Measurements from ENCODE around the gene AURKAIP1.

The AURKAIP1 gene

DNA sequence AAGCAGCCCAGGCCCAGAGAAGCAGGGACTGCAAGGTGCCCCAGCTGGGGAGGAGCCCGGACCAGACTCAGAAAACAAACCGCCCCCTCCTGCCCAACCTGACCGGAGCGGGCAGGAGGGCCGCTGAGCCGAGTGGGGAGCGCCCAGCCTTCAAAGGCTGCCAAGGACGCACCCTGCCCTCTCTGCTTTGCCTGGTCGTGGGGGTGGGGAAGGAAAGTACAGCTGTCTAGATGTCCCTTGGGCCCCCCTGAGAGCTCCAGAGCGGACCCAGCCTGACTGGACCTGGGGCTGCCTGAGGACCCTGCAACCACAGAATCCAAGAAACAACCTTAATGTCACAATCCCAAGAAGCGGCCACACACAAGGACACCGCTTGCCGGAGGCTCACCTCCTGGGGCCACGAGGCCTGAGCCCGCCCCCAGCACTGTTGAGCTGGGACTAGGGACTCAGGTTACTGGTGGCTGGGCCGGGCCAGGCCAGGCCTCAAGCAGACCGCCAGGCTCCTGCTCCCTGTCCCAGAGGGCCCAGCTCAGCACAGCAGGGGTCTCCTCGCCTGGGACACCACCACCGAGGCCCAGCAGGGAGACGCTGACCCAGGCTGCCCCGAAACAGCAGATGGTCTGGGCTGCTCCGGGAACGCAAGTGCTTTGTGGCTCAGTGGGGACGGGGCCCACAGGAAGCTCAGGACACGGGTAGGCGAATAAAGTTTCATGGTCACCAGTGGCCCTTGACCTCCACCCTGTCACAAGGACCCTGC lies 27.2 kb downstream of the AURKAIP1 start:
- no peak for DNase-seq (ENCODE audit: low read depth)

DNA sequence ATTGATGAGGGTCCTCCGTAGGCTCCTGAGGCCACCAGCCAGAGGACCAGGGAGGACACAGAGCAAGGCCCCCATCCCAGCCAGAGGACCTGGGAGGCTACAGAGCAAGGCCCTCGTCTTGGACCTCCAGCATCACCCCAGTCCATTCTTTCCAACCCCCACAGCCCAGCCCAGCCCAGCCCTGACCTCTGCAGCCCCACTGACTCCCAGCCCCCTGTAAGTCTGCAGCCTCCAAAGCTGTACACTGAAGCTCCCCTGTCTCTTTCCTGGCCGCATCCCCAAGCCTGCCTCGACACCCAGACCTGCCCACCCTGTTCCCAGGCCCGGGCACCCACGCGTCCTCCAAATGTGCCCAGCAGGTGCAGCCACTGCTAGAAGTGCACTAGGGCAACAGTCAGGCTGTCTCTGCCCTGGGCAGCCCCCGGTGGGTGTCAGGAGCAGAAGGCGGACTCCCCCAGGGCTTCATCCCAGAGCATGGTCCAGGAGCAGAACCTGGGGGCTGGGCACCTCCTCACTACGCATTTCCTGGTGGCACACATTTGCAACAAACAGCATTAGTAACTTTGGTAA lies 27.9 kb downstream of the AURKAIP1 start:
- DNase-seq (ENCODE audit: low read depth), result no peak

DNA sequence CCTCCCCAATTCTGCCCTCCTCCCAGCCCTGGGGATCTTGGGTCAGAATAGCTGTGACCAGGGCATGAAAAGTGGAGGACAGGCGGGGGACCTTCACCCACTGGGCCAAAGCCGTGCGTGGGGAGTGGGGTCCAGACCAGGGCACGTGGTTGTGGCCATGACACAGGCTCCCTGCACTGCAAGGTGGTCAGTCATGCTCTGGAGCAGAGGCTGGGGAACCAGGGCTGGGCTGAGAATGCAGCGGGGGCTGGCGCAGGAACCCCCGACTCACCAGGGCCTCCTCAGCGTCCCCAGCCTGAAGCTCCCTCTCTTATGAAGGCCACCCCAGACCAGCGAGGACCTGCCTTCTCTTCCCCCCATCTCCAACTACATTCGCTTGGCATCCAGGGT lies 28.5 kb downstream of the AURKAIP1 start:
- DNase-seq (ENCODE audit: low read depth), result no peak

DNA sequence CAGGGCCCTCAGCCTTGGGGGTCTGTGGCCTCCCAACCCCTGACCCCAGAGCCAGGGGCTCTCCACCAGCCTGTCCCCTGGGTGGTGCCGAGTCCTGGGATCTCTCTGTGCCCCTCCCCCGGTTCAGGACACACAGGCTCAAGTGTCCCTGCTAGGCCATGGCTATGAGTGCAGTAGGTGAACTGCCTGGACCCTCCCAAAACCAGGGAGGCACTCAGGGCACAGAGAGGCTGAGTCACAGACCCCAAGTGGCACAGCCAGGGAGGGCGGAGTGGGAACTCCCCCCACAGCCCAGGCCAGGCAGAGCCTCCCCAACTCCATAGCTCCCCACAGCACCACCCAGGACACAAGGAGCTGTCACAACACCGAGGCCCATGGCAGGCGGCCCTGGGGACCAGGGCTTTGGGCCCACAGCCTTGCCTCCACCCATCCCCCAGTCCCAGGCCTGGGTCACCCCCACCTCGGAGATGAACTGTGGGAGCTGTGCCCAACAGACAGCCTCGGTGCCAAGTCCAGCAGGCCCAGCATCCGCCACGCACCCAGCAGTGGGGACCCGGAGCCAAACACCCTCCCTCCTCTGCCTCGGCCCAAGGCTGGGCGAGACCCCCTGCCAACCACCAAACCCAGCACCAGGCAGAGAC lies 29.0 kb downstream of the AURKAIP1 start:
- DNase-seq (ENCODE audit: low read depth), result no peak

GRCh38 chr1:1345384-1345783 lies 29.6 kb downstream of the AURKAIP1 start:
- DNase-seq (ENCODE audit: low read depth), result no peak

DNA sequence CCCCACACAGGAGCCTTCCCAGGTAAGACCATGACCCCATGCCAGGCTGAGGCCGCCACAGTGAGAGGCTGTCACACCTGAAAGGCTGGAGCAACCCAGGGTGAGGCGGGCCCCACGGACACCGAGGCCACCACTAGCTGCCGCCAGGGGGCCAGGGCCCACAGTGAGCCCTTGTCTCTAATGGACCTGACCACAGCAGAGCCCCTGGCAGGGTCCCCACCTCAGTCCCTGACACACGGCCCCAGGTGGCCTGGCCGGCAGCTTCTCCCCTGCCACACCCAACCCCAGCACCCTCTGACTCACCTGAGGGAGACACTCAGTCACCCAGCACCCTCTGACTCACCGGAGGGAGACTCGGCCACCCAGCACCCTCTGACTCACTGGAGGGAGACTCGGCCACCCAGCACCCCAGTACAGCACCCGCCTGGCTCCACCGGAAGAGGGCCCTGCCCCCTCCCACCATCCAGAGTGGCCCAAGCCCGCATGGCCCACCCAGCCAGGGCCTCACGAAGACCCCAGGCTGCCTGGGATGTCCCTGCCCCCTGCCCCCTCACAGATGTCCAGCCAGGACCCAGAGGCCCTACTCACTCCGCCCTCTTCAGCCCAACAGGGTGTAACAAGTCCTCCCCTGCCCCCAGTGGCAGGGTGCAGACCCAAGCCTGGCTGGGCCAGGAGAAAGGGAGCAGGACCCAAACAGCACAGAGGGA lies 30.2 kb downstream of the AURKAIP1 start:
- no peak for DNase-seq (ENCODE audit: low read depth)

DNA sequence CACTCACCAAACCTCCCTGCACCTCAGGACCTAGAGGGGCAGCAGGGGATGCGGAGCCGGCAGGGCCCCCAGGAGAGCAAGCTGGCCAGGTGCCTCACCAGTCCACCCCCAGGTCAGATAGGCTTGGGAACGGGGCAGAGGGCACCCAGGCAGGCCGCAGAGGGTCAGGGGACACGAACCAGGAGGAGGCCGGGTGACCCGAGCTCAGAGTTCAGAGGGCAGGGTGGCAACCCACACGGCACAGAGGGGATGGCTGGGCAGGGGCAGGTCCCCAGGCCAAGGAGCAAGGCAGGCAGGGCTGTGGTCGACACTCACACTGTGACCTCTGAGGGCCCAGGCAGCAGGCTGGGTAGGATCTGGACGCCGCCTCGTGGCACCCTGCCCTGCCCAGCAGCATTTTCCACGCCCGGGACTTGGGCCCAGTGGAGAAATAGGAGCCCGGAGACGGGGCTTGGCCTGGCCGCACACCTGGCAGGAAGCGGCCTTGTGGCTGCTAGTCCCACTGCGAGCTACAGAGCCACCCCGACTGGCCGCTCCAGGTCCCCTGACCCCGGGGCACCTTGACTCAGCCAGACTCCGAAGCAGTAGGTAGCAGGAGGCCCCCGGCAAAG lies 31.1 kb downstream of the AURKAIP1 start:
- DNase-seq (ENCODE audit: low read depth), result no peak

- no peak for DNase-seq (ENCODE audit: low read depth)
These were observed 32.4 kb downstream of the AURKAIP1 start for GRCh38 chr1:1342584-1343115.

DNA sequence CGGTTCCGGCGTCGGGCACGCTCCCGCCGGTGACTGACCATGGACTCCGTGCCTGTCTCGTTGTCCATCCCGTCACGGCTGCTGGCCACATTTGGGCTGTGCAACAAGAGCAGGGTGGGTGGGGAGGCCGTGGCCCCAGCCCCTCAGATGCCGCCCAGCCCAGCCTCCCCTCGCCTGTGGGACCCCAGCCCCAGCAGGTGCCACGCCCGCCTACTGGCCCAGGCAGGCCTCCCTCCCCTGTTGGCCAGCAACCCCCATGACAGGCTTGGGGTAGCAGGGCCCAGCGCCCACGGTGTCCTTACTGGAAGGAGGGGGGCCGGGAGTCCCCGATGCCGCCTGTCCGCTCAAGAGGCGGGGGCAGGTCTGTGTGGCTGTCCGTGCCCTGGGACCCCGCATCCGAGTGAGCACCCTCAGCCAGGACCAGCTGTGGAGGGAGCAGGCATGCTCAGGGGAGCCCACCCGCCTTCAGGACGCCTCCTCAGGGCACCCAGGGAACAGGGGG lies 32.9 kb downstream of the AURKAIP1 start:
- DNase-seq (ENCODE audit: low read depth), result no peak

- no peak for DNase-seq (ENCODE audit: low read depth)
These were observed 33.4 kb downstream of the AURKAIP1 start for GRCh38 chr1:1341549-1342021.

- DNase-seq (ENCODE audit: low read depth), result no peak
These were observed 34.0 kb downstream of the AURKAIP1 start for GRCh38 chr1:1340791-1341548.

GRCh38 chr1:1340185-1340584 lies 34.8 kb downstream of the AURKAIP1 start:
- DNase-seq (ENCODE audit: low read depth), result no peak

- no peak for DNase-seq (ENCODE audit: low read depth)
These were observed 36.7 kb downstream of the AURKAIP1 start for GRCh38 chr1:1338278-1338677.

DNA sequence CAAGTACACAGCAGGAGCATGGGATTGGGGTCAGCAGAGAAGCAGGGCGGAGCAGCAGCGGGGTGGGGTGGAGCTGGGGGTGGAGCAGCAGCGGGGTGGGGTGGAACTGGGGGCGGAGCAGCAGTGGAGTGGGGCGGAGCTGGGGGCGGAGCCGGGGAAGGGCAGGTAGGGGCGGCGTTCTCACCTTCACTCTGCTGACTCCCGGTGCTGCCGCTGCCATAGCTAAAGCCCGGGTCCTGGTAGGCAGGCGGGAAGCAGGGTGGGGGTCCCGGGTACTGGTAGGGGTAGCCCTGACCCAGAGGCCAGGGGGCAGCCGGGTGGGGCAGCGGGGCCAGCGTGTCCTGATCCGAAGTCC lies 37.2 kb downstream of the AURKAIP1 start:
- no peak for DNase-seq (ENCODE audit: low read depth)

DNA sequence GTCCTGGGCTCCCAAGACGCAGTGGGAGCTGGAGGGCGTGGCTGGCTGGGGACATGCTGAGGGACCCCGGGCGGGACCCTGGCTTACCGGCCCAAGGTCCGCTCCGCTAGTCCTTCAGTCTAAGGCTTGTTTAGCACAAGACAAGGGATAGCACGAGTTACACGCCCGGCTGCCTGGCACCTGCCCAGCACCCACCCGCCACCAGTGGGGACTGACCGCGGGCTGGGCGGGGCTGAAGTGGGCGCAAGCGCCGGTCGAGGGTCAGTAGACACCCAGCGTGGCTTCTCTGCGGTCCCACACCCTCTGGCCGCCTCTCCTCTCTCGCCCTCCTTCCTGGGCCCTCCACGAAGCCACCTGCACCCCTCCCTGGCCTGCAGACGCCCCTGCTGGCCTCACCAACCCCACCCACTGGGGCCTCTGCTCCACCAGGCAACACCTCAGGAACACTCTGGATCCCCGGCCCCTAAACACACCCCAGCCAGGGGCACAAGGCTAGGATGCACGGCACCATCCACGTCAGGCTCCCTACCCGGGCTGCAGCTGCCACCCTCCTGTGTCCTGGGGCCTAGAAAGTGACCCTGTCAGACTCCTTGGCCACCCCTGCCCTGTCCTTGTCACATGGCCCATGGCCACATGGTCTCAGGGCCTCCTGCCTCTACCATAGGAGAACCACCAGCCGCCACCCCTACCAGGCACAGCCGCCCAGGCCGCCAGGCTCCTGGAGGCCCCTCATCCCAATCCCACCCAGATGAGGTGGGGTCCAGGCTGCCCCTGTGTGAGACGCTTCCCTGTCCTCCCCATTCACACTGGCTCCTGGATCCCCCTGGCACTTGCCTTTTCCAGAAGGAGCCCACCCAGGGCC lies 37.8 kb downstream of the AURKAIP1 start:
- no peak for DNase-seq (ENCODE audit: low read depth)

DNA sequence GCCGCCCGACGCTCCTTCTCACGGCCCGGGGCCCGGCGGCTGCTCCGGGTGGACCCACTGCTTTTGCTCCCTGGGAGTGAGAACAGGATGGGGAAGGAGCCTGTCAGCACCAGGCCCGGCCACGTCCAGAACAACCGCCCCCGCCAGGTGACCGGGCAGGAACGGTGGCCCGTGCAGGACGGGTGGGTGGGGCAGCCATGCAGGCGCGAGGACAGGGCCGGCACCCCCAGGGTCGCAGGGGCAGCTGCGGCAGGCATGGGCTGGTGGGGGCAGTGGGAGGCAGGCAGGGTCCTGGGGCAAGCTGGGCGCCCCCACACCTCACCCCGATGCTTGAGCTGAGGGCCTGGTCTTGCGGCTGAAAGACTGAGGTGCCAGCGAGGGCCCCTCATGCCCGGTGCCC lies 38.6 kb downstream of the AURKAIP1 start:
- DNase-seq (ENCODE audit: low read depth), result no peak

DNA sequence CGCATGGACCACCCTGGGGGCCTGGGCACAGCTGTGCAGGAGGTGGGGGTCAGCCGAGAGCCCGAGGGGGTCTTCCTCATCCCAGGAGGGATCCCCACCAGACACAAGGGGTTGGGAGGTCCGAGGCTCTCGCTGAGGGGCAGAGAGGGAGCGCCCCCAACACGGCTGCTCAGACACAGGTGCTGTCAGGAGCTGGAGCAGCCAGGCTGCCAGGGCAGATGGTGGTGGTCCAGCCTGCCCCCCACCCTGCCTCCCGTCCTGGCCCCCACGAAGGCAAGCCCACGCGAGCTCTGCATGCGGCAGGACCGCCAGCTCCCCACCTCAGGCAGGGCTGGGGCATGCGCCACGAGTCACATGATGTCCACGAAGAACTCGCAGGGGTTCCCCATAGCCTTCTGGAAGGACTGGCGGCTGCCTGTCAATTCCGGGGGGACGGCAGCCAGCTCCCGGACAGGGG lies 39.2 kb downstream of the AURKAIP1 start:
- DNase-seq (ENCODE audit: low read depth), result no peak

DNA sequence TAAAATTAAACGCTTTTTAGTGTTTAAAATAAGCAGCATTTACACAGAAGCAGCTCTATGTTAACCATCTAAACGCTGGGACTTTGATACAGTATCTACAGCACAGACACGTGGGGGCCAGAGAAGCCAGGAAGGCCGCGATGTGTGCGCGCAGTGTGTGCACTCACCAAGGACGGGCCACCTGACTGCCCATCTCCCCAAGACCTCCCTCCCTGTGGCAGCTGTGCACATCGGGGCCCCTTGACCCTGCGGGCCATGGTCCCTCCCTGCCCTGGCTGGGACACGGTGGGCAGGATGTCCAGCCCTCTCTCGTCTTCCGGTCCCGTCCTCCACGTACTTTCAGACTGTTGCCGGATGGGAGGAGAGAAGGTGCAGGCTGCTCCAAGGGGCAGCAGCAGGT lies 39.7 kb downstream of the AURKAIP1 start:
- DNase-seq (ENCODE audit: low read depth), result no peak

GRCh38 chr1:1334835-1335234 lies 40.2 kb downstream of the AURKAIP1 start:
- DNase-seq (ENCODE audit: low read depth), result no peak

All from GM04504 (cell line).